DOHH2 (cell line): Measurements from ENCODE around the gene MICAL3.

Experiments used
- EZH2phosphoT487 ChIP-seq: fragments of 200-600 bp; sonication (generic); IDR thresholded peaks from 2 replicates; pipeline ENCODE4 v1.6.1; 2017; ENCODE audit warnings: borderline replicate concordance, mild to moderate bottlenecking, antibody characterized with exemption, low read length, moderate library complexity, mixed read lengths
- TF ChIP-seq, protein P1 (sequence below): fragments of 200-600 bp; sonication (generic); IDR thresholded peaks from one replicate; pipeline ENCODE4 v1.5.1; 2014; ENCODE audit warnings: antibody characterized with exemption, mild to moderate bottlenecking, low read depth, low read length; ENCODE audit not compliant: poor library complexity, severe bottlenecking

GRCh38 chr22:17779286-17780115, 244.9 kb downstream of the MICAL3 start:
- TF ChIP-seq, protein P1, sequence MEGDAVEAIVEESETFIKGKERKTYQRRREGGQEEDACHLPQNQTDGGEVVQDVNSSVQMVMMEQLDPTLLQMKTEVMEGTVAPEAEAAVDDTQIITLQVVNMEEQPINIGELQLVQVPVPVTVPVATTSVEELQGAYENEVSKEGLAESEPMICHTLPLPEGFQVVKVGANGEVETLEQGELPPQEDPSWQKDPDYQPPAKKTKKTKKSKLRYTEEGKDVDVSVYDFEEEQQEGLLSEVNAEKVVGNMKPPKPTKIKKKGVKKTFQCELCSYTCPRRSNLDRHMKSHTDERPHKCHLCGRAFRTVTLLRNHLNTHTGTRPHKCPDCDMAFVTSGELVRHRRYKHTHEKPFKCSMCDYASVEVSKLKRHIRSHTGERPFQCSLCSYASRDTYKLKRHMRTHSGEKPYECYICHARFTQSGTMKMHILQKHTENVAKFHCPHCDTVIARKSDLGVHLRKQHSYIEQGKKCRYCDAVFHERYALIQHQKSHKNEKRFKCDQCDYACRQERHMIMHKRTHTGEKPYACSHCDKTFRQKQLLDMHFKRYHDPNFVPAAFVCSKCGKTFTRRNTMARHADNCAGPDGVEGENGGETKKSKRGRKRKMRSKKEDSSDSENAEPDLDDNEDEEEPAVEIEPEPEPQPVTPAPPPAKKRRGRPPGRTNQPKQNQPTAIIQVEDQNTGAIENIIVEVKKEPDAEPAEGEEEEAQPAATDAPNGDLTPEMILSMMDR, result no peak
- TF ChIP-seq EZH2phosphoT487, result no peak
